Ascending aorta (tissue), 2 donors: Measurements from ENCODE around the gene DPP7. TPM values are rescaled to one million over a fixed set of nuclear protein-coding genes. Genes with fewer than 3 reads are reported as not detected.

Experiments
- DNase-seq, 2 donors: peaks; one replicate each; pipeline ENCODE4 v3.0.0-alpha.2; 2019; ENCODE audit warnings: low spot score in 2 of 2
- H3K27ac ChIP-seq, 2 donors: fragments of 200-600 bp; sonication (generic); one replicate each; pipeline ENCODE4 v1.5.1; 2016 to 2017; ENCODE audit warnings: mild to moderate bottlenecking in 1 of 2
- H3K27me3 ChIP-seq: fragments of 200-600 bp; sonication (generic); one replicate; pipeline ENCODE4 v1.5.1; 2017
- H3K36me3 ChIP-seq, 2 donors: fragments of 200-600 bp; sonication (generic); one replicate each; pipeline ENCODE4 v1.5.1; 2016
- H3K4me1 ChIP-seq, 2 donors: fragments of 200-600 bp; sonication (generic); one replicate each; pipeline ENCODE4 v1.5.1; 2016 to 2017; ENCODE audit warnings: mild to moderate bottlenecking in 1 of 2
- H3K4me3 ChIP-seq, 2 donors: fragments of 200-600 bp; sonication (generic); one replicate each; pipeline ENCODE4 v1.5.1; 2016 to 2017; ENCODE audit warnings: mild to moderate bottlenecking in 1 of 2
- H3K9me3 ChIP-seq, 2 donors: fragments of 200-600 bp; sonication (generic); one replicate each; pipeline ENCODE4 v1.5.1; 2016
- intact Hi-C: fragments of 100-400 bp; cut with DNase I; formaldehyde crosslinking; loops from one replicate; pipeline ENCODE4 v1.15.1; 2023
- total RNA-seq: library from RNA; depleted of rRNA; stranded (reverse); fragments of >200 nt; gene quantifications from one replicate; pipeline ENCODE4 v1.1.0, GENCODE V29; 2016
- TF ChIP-seq, protein P1 (sequence below), 3 experiments: fragments of 200-600 bp in 2 of 3; fragments of 450-650 bp in 1 of 3; sonication (generic) in 2 of 3; IDR thresholded peaks; one replicate each; pipeline ENCODE4 v1.5.1; 2016 to 2019; ENCODE audit warnings: antibody characterized with exemption in 3 of 3, mild to moderate bottlenecking in 1 of 3, moderate library complexity in 1 of 3

DPP7 gene
- total RNA-seq, 1 donor from 2014 or later: 176 TPM

DNA sequence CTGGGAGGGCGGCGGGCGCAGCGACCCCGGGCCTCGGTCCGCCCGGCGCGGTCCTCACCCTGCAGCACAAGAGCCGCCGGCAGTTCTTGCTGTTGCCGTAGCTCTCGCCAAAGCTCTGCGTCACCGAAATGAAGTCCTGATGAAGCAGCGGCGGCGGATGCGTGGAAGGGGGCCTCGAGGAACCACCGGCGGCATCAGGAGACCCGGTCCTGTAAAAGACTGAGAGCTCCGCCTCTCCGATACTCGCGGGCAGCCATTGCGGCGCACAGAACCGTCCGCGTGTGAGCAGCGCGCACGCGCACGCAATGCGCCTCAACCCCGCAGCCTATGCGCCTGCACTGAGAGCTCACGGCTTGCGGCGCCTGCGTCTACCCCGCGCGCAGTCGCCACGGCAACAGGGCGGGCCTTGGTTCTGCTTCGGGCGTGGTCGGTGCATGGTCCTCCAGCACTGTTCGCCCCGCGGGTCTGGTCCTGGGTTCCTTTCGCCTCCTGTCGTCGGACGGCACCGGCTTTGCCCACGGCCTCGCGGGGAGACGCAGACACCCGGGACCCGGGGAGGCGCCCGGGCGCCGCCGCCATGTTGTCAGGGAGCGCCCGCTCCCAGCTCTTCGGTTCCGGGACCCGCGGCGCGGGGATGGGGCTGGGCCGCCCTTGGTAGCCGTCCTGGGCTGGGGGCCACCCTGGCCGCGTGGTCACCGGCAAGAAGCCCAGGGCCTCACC, 15.1 kb upstream of the DPP7 start:
- DNase-seq: peak; percentile 34 to 89
- intact Hi-C loops: loop anchor here (1.0 kb wide), 1 partner anchor 94 kb away; no protein-coding TSS in a partner anchor
- TF ChIP-seq, protein P1, sequence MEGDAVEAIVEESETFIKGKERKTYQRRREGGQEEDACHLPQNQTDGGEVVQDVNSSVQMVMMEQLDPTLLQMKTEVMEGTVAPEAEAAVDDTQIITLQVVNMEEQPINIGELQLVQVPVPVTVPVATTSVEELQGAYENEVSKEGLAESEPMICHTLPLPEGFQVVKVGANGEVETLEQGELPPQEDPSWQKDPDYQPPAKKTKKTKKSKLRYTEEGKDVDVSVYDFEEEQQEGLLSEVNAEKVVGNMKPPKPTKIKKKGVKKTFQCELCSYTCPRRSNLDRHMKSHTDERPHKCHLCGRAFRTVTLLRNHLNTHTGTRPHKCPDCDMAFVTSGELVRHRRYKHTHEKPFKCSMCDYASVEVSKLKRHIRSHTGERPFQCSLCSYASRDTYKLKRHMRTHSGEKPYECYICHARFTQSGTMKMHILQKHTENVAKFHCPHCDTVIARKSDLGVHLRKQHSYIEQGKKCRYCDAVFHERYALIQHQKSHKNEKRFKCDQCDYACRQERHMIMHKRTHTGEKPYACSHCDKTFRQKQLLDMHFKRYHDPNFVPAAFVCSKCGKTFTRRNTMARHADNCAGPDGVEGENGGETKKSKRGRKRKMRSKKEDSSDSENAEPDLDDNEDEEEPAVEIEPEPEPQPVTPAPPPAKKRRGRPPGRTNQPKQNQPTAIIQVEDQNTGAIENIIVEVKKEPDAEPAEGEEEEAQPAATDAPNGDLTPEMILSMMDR (IDR thresholded peaks at IDR 0.05): no peak
- Histone ChIP-seq H3K9me3 (no peaks in the 10 kb centered on the region), H3K27me3 (no peaks in the 10 kb centered on the region), H3K36me3 (no peaks in the 10 kb centered on the region), H3K27ac (peak overlapping the region; percentile 54 to 70), H3K4me1 (peaks cover 7 to 12% of the 10 kb centered on the region in 2 donors), H3K4me3 (peak overlapping the region; percentile 73 to 81)

DNA sequence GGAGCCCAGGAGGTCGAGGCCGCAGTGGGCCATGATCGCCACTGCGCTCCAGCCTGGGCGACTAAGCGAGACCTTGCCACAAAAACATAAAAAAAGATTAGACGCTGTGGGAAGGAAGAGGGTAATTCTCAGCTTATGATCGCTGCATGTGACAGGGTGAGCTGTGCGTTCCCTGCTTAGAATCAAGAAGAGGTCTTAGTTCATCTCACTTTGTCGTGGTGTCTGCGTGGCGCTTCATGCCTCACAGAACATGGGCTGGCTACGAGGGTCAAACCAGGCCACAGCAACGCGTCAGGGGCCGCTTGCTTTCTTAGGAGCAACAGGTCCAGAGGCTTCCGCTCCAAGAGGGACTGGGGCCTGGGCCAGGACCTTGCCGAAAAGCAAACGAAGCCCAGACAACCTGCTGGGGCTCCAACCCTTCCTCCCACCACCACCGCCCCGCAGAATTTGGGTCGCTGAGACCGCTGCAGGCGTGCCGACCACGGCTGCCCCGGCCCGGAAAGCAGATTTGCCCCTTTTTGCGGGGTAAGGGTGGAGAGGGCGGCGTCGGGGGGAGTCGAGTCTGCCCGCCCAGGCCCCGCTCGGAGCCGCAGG, 14.4 kb upstream of the DPP7 start:
- peaks cover 7 to 12% of the 10 kb centered on the region in 2 donors for H3K4me1 ChIP-seq
- no peaks in the 10 kb centered on the region for H3K27me3 ChIP-seq
- peak overlapping the region; percentile 54 to 70 for H3K27ac ChIP-seq
- H3K36me3 ChIP-seq: no peaks in the 10 kb centered on the region
- peak overlapping the region; percentile 73 to 81 for H3K4me3 ChIP-seq
- H3K9me3 ChIP-seq: no peaks in the 10 kb centered on the region
- DNase-seq: no peak
- TF ChIP-seq, protein P1 (IDR thresholded peaks at IDR 0.05): no peak
- intact Hi-C loops: loop anchor here (1.0 kb wide), 1 partner anchor 94 kb away; no protein-coding TSS in a partner anchor

DNA sequence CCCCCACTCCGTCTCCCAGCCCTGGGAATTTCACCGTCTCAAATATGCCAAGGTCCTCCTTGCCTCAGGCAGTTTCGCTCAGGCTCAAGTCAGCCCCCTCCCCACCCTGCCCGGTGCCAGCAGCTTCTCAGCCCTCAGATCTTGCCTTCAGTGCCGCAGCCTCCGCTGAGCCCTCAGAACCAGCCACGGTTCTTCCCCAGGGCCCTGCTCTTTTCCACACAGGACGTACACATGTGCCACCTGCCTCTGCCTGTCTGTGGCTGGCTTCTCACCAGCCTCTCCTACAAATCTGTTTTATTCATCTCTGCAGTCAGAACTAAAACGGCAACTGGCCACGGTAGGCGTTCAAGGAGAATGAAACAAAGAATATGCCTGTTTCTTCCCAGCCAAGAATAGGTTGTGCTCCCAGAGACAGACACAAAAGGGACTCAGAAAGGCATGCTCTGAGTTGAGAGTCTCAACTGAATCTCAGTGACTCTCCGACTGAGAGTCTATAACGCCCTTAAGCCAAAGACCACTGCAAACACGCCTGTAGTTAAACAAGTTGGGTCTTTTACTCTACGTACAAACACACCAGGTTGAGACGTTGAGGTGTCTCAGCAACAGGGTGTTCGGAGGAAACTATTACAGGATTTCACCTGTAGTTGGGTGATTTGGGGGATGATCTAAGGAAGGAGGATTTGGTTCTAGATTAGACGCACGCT, 13.8 kb upstream of the DPP7 start:
- Histone ChIP-seq H3K27ac (peak overlapping the region in 1 of 2 donors; percentile 43), H3K9me3 (no peaks in the 10 kb centered on the region), H3K4me1 (peaks cover 7 to 12% of the 10 kb centered on the region in 2 donors), H3K27me3 (no peaks in the 10 kb centered on the region), H3K36me3 (no peaks in the 10 kb centered on the region), H3K4me3 (peak overlapping the region; percentile 73 to 81)
- TF ChIP-seq, protein P1 (IDR thresholded peaks at IDR 0.05): no peak
- no peak for DNase-seq
- intact Hi-C loops: no loop called here

DNA sequence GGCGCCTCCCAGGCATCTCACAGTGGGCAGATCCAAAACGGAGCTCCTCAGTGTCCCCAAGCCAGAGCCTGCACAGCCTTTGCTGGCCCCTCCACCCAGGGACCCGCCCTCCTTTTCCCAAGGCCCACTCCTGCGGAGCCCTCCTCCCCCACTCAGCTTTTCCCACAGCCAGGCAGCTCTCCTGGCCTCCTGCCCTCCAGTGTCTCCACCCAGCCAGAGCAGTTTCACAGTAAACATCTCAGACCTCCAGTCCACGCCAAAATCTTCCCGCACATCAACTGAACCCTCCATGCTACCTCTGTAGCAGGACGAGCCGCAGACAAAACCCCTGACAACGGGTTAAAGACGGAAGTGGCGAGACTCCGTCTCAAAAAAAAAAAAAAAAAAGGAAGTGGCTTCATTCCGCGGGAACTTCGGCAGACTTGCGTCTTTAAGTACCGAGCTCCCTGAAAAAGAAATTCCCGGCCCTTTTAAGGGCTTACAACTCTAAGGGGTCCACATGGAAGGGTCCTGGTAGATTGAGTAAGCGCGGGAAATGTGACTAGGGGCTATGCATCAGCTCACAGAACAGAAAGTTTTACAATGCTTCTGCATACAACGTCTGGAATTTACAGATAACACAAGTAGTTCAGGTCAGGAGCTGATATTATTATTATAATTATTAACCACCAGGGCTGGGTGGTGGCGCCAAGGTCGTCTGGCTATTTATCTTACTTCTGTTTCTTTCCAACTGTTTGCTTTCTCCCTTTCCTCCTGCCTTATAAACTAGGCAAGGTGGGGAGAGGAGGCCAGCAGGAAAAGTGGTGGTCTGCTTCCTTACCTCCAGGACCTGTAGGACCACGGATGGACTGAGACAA, 13.0 kb upstream of the DPP7 start:
- H3K27ac ChIP-seq: peak overlapping the region; percentile 43 to 45
- peak overlapping the region; percentile 44 to 81 for H3K4me3 ChIP-seq

More for the DNA sequence above, 13.0 kb upstream of the DPP7 start:
- TF ChIP-seq, protein P1 (IDR thresholded peaks at IDR 0.05): no peak
- Histone ChIP-seq H3K27me3 (no peaks in the 10 kb centered on the region), H3K36me3 (no peaks in the 10 kb centered on the region), H3K9me3 (no peaks in the 10 kb centered on the region), H3K4me1 (peaks cover 7 to 12% of the 10 kb centered on the region in 2 donors)
- intact Hi-C loops: no loop called here
- DNase-seq: no peak
